ENCODE measurements around the gene MROH7.

DNA sequence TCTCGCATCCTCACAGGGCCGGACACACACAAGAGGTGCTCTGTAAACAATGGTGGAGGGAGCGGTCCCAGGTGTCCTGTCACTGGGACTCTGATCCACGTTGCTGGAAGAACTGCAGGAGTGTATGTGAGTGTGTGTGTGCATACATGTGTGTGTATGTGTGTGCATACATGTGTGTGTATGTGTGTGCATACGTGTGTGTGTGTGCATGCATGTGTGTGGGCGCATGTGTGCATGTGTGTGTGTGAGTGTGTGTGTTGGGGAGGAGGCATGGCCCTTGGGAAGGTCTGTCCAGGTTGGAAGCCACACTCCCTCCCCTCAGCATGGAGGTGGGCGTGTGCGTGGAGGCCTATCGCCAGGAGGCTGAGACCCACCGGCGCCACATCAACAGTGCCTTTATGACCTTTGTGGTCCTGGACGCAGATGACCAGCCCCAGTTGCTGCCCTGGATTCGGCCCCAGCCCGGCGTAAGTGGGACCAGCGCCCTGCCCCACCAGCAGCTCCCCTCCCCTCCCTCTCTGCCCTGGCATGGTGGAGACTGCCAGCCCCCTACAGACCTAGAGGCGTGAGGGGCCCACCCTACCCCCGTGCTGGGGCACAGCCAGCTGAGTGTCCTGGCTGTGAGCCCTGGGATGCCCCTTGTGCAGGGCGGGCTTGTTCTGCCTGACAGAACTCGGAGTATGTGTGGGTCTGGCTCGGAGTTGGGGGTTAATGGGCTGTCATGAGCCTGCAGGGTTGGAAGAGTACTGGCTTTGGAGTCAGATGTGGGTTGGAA is 40.5 kb upstream of the MROH7 start:
- no peak for TF ChIP-seq POLR2A (IDR thresholded peaks at IDR 0.05)
- TF ChIP-seq, protein P1, sequence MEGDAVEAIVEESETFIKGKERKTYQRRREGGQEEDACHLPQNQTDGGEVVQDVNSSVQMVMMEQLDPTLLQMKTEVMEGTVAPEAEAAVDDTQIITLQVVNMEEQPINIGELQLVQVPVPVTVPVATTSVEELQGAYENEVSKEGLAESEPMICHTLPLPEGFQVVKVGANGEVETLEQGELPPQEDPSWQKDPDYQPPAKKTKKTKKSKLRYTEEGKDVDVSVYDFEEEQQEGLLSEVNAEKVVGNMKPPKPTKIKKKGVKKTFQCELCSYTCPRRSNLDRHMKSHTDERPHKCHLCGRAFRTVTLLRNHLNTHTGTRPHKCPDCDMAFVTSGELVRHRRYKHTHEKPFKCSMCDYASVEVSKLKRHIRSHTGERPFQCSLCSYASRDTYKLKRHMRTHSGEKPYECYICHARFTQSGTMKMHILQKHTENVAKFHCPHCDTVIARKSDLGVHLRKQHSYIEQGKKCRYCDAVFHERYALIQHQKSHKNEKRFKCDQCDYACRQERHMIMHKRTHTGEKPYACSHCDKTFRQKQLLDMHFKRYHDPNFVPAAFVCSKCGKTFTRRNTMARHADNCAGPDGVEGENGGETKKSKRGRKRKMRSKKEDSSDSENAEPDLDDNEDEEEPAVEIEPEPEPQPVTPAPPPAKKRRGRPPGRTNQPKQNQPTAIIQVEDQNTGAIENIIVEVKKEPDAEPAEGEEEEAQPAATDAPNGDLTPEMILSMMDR (IDR thresholded peaks at IDR 0.05) = no peak
